A549 (cell line): ENCODE measurements around the gene C2orf68. TPM values are rescaled to one million over a fixed set of nuclear protein-coding genes. Genes with fewer than 3 reads are reported as not detected.

Experiments used
- ATAC-seq, 2 experiments: fragments of 200-7000 bp in 1 of 2; fragments of >200 bp in 1 of 2; cut with Nextera tagmentation in 1 of 2; cut with Tn5 transposase in 1 of 2; 3 replicates each; pipeline versions ENCODE4 v1.8.0 to v1.9.1; 2018 to 2020; ENCODE audit warnings: mild to moderate bottlenecking in 1 of 2, moderate library complexity in 1 of 2
- CTCF ChIA-PET: fragments of 300-600 bp; sonication (Branson Sonifier 250); formaldehyde crosslinking; extraction: SDS; loops from one replicate; lab custom pipeline; 2021; ENCODE audit warnings: antibody characterized with exemption, inconsistent platforms; lab: Yijun Ruan, JAX
- POLR2A ChIA-PET: fragments of 350-600 bp; formaldehyde crosslinking; extraction: SDS; loops from one replicate; lab custom pipeline; 2021; ENCODE audit warnings: antibody characterized with exemption, inconsistent platforms; lab: Yijun Ruan, JAX
- DNase-seq, 2 experiments: peaks; one replicate each; pipeline versions ENCODE4 v3.0.0 to v3.0.0-alpha.2; 2011 to 2016; ENCODE audit warnings: low read depth in 1 of 2, low spot score in 1 of 2
- FAIRE-seq: peaks from 2 replicates; lab custom pipeline; 2011; peaks lifted over from hg19 to GRCh38; lab: Jason Lieb, UNC
- H3K27ac ChIP-seq, 2 experiments: fragments of >200 bp; sonication (Bioruptor Twin); formaldehyde crosslinking; 3 replicates each; pipeline ENCODE4 v1.5.1; 2016 to 2017
- H3K4me1 ChIP-seq: fragments of >200 bp; sonication (Bioruptor Twin); formaldehyde crosslinking; 3 replicates; pipeline ENCODE4 v1.6.1; 2016
- H3K4me2 ChIP-seq: fragments of >200 bp; sonication (Bioruptor Twin); formaldehyde crosslinking; 3 replicates; pipeline ENCODE4 v1.6.1; 2016
- H3K4me3 ChIP-seq: fragments of >200 bp; sonication (Bioruptor Twin); formaldehyde crosslinking; 3 replicates; pipeline ENCODE4 v1.5.1; 2016
- H3K9me3 ChIP-seq: fragments of >200 bp; sonication (Bioruptor Twin); formaldehyde crosslinking; 3 replicates; pipeline ENCODE4 v1.6.1; 2016
- CHD2 ChIP-seq: fragments of 150-350 bp; IDR thresholded peaks from 2 replicates; pipeline ENCODE4 v1.6.1; 2014; ENCODE audit warnings: low read length; ENCODE audit not compliant: partially characterized antibody
- FOSB ChIP-seq: fragments of 250-450 bp; sonication (Bioruptor Pico); IDR thresholded peaks from 2 replicates; pipeline ENCODE4 v1.5.0; 2020; ENCODE audit warnings: mild to moderate bottlenecking, moderate library complexity
- FOXS1 ChIP-seq: fragments of 250-450 bp; sonication (Bioruptor Pico); IDR thresholded peaks from 2 replicates; pipeline ENCODE4 v1.5.0; 2020; ENCODE audit warnings: mild to moderate bottlenecking, moderate library complexity
- HOXB5 ChIP-seq: fragments of 250-450 bp; sonication (Bioruptor Pico); IDR thresholded peaks from 2 replicates; pipeline ENCODE4 v1.5.0; 2020; ENCODE audit warnings: mild to moderate bottlenecking, moderate library complexity
- JUN ChIP-seq, 2 experiments: fragments of >200 bp; sonication (Bioruptor Twin); formaldehyde crosslinking; IDR thresholded peaks; 2 replicates in 1 of 2; 3 replicates in 1 of 2; pipeline ENCODE4 v1.6.1; 2016 to 2017
- KDM5A ChIP-seq: fragments of 200-600 bp; sonication (generic); IDR thresholded peaks from 2 replicates; pipeline ENCODE4 v1.6.1; 2016; ENCODE audit warnings: antibody characterized with exemption, mild to moderate bottlenecking
- NFE2L2 ChIP-seq: fragments of 150-350 bp; conservative IDR thresholded peaks from 2 replicates; pipeline ENCODE4 v1.6.1; 2014; ENCODE audit warnings: low read length
- PBX3 ChIP-seq: IDR thresholded peaks from 2 replicates; pipeline ENCODE4 v1.6.1; 2012
- RNF2 ChIP-seq: fragments of 200-600 bp; sonication (generic); IDR thresholded peaks from 2 replicates; pipeline ENCODE4 v1.6.1; 2016; ENCODE audit warnings: low read depth, mild to moderate bottlenecking, antibody characterized with exemption, moderate library complexity, borderline replicate concordance
- TFCP2L1 ChIP-seq: fragments of 250-450 bp; sonication (Bioruptor Pico); IDR thresholded peaks from 2 replicates; pipeline ENCODE4 v1.5.0; 2021; ENCODE audit warnings: mild to moderate bottlenecking
- TP53 ChIP-seq: fragments of 250-450 bp; sonication (Bioruptor Pico); IDR thresholded peaks from 2 replicates; pipeline ENCODE4 v1.5.0; 2021; ENCODE audit warnings: mild to moderate bottlenecking, moderate library complexity
- USF2 ChIP-seq: fragments of 450-650 bp; IDR thresholded peaks from 2 replicates; pipeline ENCODE4 v1.6.1; 2014; ENCODE audit warnings: antibody characterized with exemption
- ZFP36 ChIP-seq: fragments of 450-650 bp; IDR thresholded peaks from 2 replicates; pipeline ENCODE4 v1.6.1; 2014; ENCODE audit warnings: borderline replicate concordance; ENCODE audit not compliant: partially characterized antibody
- ZSCAN20 ChIP-seq: fragments of 250-450 bp; sonication (Bioruptor Pico); IDR thresholded peaks from 2 replicates; pipeline ENCODE4 v1.8.0; 2022; ENCODE audit warnings: mild to moderate bottlenecking, moderate library complexity
- WGBS: methylation state at CpG from one replicate; pipeline ENCODE4 v1.1.6; 2017; ENCODE audit errors: missing lambda C conversion rate; 5-methylcytosine and 5-hydroxymethylcytosine counted together
- polyA plus RNA-seq, 4 experiments: library from polyadenylated mRNA; depleted of rRNA in 3 of 4; stranded (reverse); fragments of >200 nt; fragmentation: RNase III in 1 of 4; extraction: RNeasy Plus Mini Kit Qiagen cat#74134 plus additional on column Dnase treatment in 1 of 4; gene quantifications; 2 replicates in 3 of 4; 3 replicates in 1 of 4; pipeline ENCODE4 v1.2.3, GENCODE V29; 2011 to 2017
- TF ChIP-seq, protein P1 (sequence below): fragments of 150-350 bp; IDR thresholded peaks from 2 replicates; pipeline ENCODE4 v1.6.1; 2014; ENCODE audit warnings: low read depth, mild to moderate bottlenecking, low read length
- TF ChIP-seq, protein P2 (sequence below): fragments of >200 bp; sonication (Bioruptor Twin); formaldehyde crosslinking; IDR thresholded peaks from 3 replicates; pipeline ENCODE4 v1.5.1; 2016
- TF ChIP-seq, protein P3 (sequence below): IDR thresholded peaks from 2 replicates; pipeline ENCODE4 v1.6.1; 2012; ENCODE audit warnings: low read depth, borderline replicate concordance
- TF ChIP-seq, protein P4 (sequence below): fragments of >200 bp; sonication (Bioruptor Twin); formaldehyde crosslinking; IDR thresholded peaks from 3 replicates; pipeline ENCODE4 v1.6.1; 2016
- TF ChIP-seq, protein P5 (sequence below): fragments of 250-450 bp; sonication (Bioruptor Pico); IDR thresholded peaks from 2 replicates; pipeline ENCODE4 v1.5.0; 2021; ENCODE audit warnings: mild to moderate bottlenecking, moderate library complexity, borderline replicate concordance

C2orf68 gene
- polyA plus RNA-seq, 2 of the 4 experiments (the other 2 are of a cell fraction), result 25.9 to 48.3 TPM

DNA sequence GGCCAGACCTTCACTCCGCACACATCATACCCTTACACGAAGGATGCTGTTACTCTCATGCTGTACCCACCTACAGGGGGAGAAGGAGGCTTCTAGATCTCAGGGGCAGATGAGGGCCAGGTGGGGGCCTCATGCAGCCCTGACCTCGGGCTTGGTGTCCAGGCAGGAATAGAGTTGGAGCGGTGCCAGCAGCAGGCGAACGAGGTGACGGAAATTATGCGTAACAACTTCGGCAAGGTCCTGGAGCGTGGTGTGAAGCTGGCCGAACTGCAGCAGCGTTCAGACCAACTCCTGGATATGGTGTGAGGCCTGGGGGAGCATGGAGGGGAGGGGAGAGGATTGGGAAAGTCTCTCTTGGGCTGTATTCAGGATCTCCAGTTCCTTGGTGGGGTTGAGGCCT lies 20.3 kb downstream of the C2orf68 start:
- Histone ChIP-seq H3K9me3 (no peaks in the 10 kb centered on the region), H3K4me3 (no peak overlapping the region), H3K27ac (no peak overlapping the region)
- FAIRE-seq (no peak), DNase-seq (no peak), ATAC-seq (no peak)
- 86% methylated on average over 12 of the region's 12 CpGs for WGBS
- ChIA-PET POLR2A (interaction anchor here (0.6 kb wide), 1 partner anchor 9 kb away, joined by 3 read pairs; no protein-coding TSS in a partner anchor), CTCF (interaction anchor here (0.8 to 2.5 kb wide), 4 partner anchors 11 to 170 kb away, joined by 3 to 8 read pairs (median 4); partner anchors contain the start of gene TMEM150A)
- TF ChIP-seq, protein P1, sequence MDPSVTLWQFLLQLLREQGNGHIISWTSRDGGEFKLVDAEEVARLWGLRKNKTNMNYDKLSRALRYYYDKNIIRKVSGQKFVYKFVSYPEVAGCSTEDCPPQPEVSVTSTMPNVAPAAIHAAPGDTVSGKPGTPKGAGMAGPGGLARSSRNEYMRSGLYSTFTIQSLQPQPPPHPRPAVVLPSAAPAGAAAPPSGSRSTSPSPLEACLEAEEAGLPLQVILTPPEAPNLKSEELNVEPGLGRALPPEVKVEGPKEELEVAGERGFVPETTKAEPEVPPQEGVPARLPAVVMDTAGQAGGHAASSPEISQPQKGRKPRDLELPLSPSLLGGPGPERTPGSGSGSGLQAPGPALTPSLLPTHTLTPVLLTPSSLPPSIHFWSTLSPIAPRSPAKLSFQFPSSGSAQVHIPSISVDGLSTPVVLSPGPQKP, result no peak
- TF ChIP-seq, protein P2, sequence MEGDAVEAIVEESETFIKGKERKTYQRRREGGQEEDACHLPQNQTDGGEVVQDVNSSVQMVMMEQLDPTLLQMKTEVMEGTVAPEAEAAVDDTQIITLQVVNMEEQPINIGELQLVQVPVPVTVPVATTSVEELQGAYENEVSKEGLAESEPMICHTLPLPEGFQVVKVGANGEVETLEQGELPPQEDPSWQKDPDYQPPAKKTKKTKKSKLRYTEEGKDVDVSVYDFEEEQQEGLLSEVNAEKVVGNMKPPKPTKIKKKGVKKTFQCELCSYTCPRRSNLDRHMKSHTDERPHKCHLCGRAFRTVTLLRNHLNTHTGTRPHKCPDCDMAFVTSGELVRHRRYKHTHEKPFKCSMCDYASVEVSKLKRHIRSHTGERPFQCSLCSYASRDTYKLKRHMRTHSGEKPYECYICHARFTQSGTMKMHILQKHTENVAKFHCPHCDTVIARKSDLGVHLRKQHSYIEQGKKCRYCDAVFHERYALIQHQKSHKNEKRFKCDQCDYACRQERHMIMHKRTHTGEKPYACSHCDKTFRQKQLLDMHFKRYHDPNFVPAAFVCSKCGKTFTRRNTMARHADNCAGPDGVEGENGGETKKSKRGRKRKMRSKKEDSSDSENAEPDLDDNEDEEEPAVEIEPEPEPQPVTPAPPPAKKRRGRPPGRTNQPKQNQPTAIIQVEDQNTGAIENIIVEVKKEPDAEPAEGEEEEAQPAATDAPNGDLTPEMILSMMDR, result no peak
- TF ChIP-seq USF2, result no peak
- TF ChIP-seq TFCP2L1, result no peak
- no peak for TF ChIP-seq RNF2
- TF ChIP-seq, protein P3, sequence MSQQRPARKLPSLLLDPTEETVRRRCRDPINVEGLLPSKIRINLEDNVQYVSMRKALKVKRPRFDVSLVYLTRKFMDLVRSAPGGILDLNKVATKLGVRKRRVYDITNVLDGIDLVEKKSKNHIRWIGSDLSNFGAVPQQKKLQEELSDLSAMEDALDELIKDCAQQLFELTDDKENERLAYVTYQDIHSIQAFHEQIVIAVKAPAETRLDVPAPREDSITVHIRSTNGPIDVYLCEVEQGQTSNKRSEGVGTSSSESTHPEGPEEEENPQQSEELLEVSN, result no peak
- no peak for TF ChIP-seq CHD2
- TF ChIP-seq ZFP36, result no peak
- no peak for TF ChIP-seq FOSB (CRISPR knock-in tag)
- no peak for TF ChIP-seq JUN (IDR thresholded peaks at IDR 0.05)
- TF ChIP-seq, protein P4, sequence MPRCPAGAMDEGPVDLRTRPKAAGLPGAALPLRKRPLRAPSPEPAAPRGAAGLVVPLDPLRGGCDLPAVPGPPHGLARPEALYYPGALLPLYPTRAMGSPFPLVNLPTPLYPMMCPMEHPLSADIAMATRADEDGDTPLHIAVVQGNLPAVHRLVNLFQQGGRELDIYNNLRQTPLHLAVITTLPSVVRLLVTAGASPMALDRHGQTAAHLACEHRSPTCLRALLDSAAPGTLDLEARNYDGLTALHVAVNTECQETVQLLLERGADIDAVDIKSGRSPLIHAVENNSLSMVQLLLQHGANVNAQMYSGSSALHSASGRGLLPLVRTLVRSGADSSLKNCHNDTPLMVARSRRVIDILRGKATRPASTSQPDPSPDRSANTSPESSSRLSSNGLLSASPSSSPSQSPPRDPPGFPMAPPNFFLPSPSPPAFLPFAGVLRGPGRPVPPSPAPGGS, result no peak
- TF ChIP-seq HOXB5 (CRISPR knock-in tag), result no peak
- no peak for TF ChIP-seq KDM5A
- no peak for TF ChIP-seq FOXS1 (CRISPR knock-in tag)
- TF ChIP-seq TP53 (CRISPR knock-in tag), result no peak
- no peak for TF ChIP-seq NFE2L2
- TF ChIP-seq, protein P5, sequence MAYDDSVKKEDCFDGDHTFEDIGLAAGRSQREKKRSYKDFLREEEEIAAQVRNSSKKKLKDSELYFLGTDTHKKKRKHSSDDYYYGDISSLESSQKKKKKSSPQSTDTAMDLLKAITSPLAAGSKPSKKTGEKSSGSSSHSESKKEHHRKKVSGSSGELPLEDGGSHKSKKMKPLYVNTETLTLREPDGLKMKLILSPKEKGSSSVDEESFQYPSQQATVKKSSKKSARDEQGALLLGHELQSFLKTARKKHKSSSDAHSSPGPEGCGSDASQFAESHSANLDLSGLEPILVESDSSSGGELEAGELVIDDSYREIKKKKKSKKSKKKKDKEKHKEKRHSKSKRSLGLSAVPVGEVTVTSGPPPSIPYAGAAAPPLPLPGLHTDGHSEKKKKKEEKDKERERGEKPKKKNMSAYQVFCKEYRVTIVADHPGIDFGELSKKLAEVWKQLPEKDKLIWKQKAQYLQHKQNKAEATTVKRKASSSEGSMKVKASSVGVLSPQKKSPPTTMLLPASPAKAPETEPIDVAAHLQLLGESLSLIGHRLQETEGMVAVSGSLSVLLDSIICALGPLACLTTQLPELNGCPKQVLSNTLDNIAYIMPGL (CRISPR knock-in tag), result no peak
- no peak for TF ChIP-seq ZSCAN20 (CRISPR knock-in tag)
- TF ChIP-seq PBX3, result no peak
- TF ChIP-seq, all 56 proteins: peak for 0
- peaks cover 10% of the 10 kb centered on the region for H3K4me1 ChIP-seq
- H3K4me2 ChIP-seq, result no peak overlapping the region
